Fibroblast of pulmonary artery (primary cell): ENCODE results near the gene TSPAN31.

Experiments
- DNase-seq: peaks from one replicate; pipeline ENCODE4 v3.0.0-alpha.2; 2010; ENCODE audit warnings: low read depth
- H3K4me3 ChIP-seq: replicated peaks from 2 replicates; pipeline ENCODE4 v1.5.1; 2011; ENCODE audit warnings: low read depth, mild to moderate bottlenecking, control low read depth, low read length, moderate library complexity
- TF ChIP-seq, protein P1 (sequence below): IDR thresholded peaks from 2 replicates; pipeline ENCODE4 v1.5.1; 2011; ENCODE audit warnings: mild to moderate bottlenecking, control low read depth, low read length, inconsistent platforms; ENCODE audit errors: missing control alignments

Gene TSPAN31

DNA sequence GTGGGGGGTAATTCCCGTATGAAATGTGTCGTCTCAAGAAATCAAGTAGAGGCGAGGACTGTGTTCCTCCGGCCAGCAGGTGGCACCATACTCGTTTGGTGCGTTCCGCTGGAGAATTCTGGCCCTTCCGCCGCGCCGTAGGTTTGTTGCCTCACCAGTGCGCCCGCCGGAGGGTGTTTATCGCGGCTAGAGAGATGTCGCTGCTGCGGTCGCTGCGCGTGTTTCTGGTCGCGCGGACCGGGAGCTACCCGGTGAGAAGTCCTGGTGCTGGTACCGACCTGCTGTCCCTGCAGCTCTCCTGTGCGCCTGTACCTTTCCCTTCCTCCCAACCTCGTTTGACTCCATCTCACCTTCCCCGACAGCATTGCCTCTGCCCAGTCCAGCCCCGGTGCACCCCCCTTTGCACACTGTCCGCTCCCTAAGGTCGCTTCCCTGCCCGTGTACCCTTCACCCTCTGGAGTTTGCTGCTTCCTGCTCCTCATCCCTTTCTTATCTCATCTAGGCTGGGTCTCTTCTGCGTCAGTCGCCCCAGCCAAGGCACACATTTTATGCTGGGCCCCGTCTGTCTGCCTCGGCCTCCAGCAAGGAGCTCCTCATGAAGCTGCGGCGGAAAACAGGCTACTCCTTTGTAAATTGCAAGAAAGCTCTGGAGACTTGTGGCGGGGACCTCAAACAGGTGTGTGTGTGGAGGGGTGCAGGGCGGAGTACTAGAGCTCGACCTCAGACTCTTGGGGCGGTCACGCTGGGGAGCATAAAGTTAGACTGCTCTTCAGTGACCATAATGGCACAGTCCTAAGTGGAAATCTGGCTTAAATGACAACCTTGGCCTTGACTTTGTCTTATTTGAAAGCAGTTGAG is 38.0 kb downstream of the TSPAN31 start, which contains the start of gene TSFM:
TSS of gene TSFM (plus strand) at position 180 of the 858 bp plus-strand sequence. CDS start at position 195, 15 bp downstream.
- H3K4me3 ChIP-seq, result peak within 1 kb of the TSS; percentile 99
- TF ChIP-seq, protein P1, sequence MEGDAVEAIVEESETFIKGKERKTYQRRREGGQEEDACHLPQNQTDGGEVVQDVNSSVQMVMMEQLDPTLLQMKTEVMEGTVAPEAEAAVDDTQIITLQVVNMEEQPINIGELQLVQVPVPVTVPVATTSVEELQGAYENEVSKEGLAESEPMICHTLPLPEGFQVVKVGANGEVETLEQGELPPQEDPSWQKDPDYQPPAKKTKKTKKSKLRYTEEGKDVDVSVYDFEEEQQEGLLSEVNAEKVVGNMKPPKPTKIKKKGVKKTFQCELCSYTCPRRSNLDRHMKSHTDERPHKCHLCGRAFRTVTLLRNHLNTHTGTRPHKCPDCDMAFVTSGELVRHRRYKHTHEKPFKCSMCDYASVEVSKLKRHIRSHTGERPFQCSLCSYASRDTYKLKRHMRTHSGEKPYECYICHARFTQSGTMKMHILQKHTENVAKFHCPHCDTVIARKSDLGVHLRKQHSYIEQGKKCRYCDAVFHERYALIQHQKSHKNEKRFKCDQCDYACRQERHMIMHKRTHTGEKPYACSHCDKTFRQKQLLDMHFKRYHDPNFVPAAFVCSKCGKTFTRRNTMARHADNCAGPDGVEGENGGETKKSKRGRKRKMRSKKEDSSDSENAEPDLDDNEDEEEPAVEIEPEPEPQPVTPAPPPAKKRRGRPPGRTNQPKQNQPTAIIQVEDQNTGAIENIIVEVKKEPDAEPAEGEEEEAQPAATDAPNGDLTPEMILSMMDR, result peak; percentile 85
- peak; percentile 96 for DNase-seq

DNA sequence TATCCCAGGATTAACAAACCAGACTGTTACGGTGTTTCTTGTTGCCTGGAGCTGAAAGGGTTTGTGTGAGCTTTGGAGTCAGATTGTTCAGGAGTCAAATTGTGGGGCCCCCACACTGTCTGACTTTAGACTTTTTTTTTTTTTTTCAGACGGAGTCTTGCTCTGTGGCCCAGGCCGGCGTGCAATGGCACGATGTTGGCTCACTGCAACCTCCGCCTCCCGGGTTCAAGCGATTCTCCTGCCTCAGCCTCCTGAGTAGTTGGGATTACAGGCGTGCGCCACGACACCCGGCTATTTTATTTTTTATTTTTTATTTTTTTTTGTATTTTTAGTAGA is 38.6 kb downstream of the TSPAN31 start:
- TF ChIP-seq, protein P1, result no peak
- DNase-seq, result no peak
- H3K4me3 ChIP-seq, result peak overlapping the region; percentile 99

DNA sequence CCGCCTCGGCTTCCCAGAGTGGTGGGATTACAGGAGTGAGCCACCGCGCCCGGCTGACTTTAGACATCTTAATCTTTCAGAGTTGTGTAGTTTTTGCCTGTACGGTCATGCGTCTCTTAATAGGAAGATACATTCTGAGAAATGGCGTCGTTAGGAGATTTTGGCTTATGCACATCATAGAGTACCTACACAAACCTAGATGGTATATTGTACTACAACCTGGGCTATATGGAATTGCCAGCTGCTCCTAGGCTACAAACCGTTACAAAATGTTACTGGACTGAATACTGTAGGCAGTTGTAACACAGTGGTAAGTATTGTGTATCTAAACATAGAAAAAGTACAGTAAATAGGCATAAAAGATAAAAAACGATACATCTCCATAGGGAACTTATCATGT is 39.0 kb downstream of the TSPAN31 start:
- no peak for DNase-seq
- H3K4me3 ChIP-seq, result no peak overlapping the region
- TF ChIP-seq, protein P1, result no peak

DNA sequence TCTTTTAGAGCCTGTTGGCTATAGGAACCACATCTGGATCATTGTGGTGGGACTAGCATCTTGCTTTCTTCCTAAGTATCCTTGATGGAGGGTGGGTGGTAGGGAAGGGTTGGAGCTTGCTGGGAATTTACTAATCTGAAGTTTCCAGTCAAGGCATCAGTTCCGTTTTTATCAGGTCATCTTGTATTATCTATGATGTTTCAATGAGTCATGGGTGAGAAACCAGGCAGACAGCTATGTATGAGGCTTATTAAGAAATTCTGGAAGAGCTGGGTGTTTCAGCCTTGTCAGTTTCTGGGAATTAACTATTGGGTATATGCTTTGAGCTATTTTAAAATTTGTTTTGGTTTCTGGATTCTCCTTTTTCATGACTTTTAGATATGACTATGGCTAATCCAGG is 49.1 kb downstream of the TSPAN31 start:
- TF ChIP-seq, protein P1, result no peak
- no peak overlapping the region for H3K4me3 ChIP-seq
- peak; percentile 81 for DNase-seq

DNA sequence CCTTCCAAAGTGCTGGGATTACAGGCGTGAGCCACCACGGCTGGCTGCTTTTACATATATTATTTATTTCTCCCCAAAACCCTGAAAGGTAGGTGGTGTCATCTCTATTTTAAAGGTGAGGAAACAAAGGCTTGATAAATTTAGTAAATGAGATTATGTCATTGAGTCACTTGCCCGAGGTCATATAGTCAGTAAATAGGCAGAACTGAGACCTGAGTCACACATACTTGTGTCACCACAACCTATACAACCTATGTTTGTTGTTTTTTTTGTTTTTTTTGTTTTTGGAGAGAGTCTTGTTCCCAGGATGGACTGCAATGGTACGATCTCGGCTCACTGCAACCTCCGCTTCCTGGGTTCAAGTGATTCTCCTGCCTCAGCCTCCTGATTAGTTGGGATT is 50.5 kb downstream of the TSPAN31 start:
- DNase-seq, result no peak
- TF ChIP-seq, protein P1, result no peak
- no peak overlapping the region for H3K4me3 ChIP-seq

DNA sequence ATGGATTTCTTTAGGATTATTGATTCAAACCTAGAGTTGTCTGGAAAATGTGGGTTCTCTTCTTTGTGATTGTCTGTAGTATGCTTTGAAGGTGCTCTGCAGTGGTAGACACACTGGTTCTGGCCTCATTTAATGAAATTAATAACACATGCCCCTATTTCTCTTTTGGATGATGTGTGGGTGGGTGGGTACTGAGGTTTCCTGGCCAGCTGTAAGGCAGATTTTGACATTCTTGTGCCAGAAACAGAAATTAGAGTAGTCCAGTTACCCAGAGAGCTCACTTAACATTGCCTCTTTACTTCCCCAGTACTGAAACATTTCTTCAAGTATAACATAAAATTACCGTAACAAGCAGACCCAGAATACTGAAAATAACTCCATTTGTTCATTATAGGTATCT is 52.2 kb downstream of the TSPAN31 start:
- no peak for DNase-seq
- TF ChIP-seq, protein P1, result no peak

DNA sequence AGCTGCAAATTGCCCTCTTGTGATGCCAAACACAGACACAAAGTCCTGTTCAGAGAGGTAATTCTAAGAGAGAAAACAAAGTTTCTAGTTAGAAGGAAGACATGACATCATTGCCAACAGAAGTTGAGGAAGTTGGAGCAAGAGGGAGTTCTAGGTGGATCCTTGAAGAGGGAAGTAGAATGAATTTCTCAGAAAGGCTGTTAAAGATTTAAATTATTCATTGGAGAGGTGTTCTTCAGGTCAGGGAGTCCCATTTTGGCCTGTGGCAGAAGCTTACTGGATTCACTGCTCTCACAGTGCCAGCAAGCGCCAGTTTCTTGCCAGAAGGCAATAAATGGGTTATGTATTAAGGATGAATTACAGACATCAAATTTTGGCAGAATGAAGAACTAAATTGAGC is 53.1 kb downstream of the TSPAN31 start:
- DNase-seq, result no peak
- TF ChIP-seq, protein P1, result no peak
- no peak overlapping the region for H3K4me3 ChIP-seq

More for the DNA sequence above, 52.2 kb downstream of the TSPAN31 start:
- no peak overlapping the region for H3K4me3 ChIP-seq
